Ovary (tissue), 3 donors: ENCODE results near the gene TP53.

Source experiments
- POLR2A ChIP-seq: fragments of 450-650 bp; IDR thresholded peaks from one replicate; pipeline ENCODE4 v1.6.1; 2017; ENCODE audit warnings: antibody characterized with exemption, mild to moderate bottlenecking, moderate library complexity
- TF ChIP-seq, protein P1 (sequence below), 3 donors: fragments of 450-650 bp in 2 of 3; fragments of 200-600 bp in 1 of 3; IDR thresholded peaks; one replicate each; pipeline versions ENCODE4 v1.5.1 to v1.8.0; 2016 to 2022; ENCODE audit warnings: antibody characterized with exemption in 3 of 3, mild to moderate bottlenecking in 1 of 3
- donor health status: DM: no; HTN: no; CAD: no.

DNA sequence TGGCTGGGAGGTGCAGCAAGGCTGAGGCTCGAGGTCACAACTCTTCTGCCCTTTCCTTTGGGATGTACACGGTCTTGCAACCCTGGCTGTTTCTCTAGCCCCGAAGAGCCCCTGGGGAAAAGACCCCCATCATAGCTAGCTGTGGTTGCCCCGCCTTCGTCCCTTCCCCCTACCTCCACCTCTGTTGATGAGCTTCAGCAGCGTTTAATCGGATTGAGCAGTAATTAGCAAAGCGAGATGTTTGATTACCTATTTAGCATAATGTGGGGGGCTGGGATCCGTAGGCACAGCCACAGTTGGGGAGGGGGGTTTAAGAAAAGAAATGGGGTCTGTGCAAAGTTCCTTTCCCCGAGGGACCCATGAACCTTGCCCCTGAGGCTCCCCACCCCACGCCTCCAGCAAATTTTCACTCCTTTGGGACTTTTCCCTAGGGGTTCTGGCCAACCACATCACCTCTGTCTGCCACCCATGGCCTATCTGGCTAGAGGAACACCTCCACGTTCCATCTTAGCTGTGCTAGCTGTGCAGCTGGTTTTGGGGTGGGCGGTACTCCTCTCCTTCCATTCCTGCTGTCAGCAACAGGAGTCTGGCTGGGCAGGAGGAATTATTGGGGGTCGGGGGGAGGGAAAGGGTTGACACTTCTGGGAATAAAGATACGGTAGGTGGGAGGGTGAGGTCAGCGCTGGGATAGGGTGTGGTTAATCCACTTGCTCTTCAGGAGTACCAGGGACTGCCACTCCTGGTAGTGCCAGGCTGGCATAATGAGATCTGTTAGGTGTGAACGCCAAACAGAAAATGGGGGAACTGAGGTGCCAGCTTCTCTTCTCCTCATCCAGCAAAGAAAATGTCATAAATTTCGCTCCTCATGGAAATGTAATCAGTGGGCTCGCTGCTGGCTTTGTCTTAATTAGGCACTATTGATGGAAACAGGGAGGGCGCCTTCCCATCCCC is 28.9 kb upstream of the TP53 start:
- TF ChIP-seq, protein P1, sequence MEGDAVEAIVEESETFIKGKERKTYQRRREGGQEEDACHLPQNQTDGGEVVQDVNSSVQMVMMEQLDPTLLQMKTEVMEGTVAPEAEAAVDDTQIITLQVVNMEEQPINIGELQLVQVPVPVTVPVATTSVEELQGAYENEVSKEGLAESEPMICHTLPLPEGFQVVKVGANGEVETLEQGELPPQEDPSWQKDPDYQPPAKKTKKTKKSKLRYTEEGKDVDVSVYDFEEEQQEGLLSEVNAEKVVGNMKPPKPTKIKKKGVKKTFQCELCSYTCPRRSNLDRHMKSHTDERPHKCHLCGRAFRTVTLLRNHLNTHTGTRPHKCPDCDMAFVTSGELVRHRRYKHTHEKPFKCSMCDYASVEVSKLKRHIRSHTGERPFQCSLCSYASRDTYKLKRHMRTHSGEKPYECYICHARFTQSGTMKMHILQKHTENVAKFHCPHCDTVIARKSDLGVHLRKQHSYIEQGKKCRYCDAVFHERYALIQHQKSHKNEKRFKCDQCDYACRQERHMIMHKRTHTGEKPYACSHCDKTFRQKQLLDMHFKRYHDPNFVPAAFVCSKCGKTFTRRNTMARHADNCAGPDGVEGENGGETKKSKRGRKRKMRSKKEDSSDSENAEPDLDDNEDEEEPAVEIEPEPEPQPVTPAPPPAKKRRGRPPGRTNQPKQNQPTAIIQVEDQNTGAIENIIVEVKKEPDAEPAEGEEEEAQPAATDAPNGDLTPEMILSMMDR (IDR thresholded peaks at IDR 0.05), result no peak
- TF ChIP-seq POLR2A, result no peak
